SH-SY5Y (cell line): ENCODE data around the gene SECISBP2.

Experiments
- GATA2 ChIP-seq: IDR thresholded peaks from 2 replicates; pipeline ENCODE4 v1.6.1; 2011; ENCODE audit warnings: mild to moderate bottlenecking, low read depth, low read length
- GATA3 ChIP-seq: IDR thresholded peaks from 2 replicates; pipeline ENCODE4 v1.6.1; 2011; ENCODE audit warnings: low read depth, mild to moderate bottlenecking, low read length, moderate library complexity

GRCh38 chr9:89325733-89326132 is 7.4 kb downstream of the SECISBP2 start:
- TF ChIP-seq GATA2, result no peak
- TF ChIP-seq GATA3, result no peak
